HCT116 (cell line): ENCODE results near the gene ZSCAN5B. TPM values are rescaled to one million over a fixed set of nuclear protein-coding genes. Genes with fewer than 3 reads are reported as not detected.
"Not testable (repeated sequence)": the region's sequence is repeated elsewhere in the genome, so short reads cannot be mapped to it uniquely, and the experiment has no call there.

Experiments used
- ATAC-seq: fragments of 200-7000 bp; cut with Tn5 transposase; 2 replicates; pipeline ENCODE4 v1.9.1; 2020; ENCODE audit warnings: mild to moderate bottlenecking, moderate library complexity
- BruUV-seq: library from RNA; stranded (reverse); fragments of 400-500 nt; replicated peaks from 2 replicates; lab custom pipeline; 2021; lab: Mats Ljungman, UMichigan
- CTCF ChIA-PET: fragments of 300-600 bp; sonication (Branson Sonifier 250); formaldehyde crosslinking; loops from one replicate; lab custom pipeline; 2021; ENCODE audit warnings: antibody characterized with exemption; lab: Charles Lee
- POLR2A ChIA-PET: fragments of 300-600, 350-600 bp; sonication (Branson Sonifier 250); formaldehyde crosslinking; loops from one replicate; lab custom pipeline; 2021; ENCODE audit warnings: antibody characterized with exemption; lab: Charles Lee
- RAD21 ChIA-PET, 2 experiments: fragments of 300-600 bp; sonication (Branson Sonifier 250); formaldehyde crosslinking; loops; one replicate each; lab custom pipeline; 2023; ENCODE audit warnings: low total read pairs in 2 of 2; ENCODE audit not compliant: uncharacterized antibody in 2 of 2, unreplicated experiment in 2 of 2, low non-redundant PET in 1 of 2; lab: Charles Lee
- DNase-seq: peaks from one replicate; pipeline ENCODE4 v3.0.0-alpha.2; 2010; ENCODE audit warnings: low read depth, low spot score
- H2AFZ ChIP-seq: fragments of 200-600 bp; shearing (Covaris generic), sonication (generic); 2 replicates; pipeline ENCODE4 v1.6.1; 2017; ENCODE audit warnings: low read depth, mixed run types, mixed read lengths, antibody characterized with exemption, low read length; ENCODE audit not compliant: poor library complexity, severe bottlenecking
- H3K27ac ChIP-seq: 2 replicates; pipeline ENCODE4 v1.5.1; 2012; ENCODE audit warnings: low read depth, low read length
- H3K27me3 ChIP-seq: fragments of 200-600 bp; sonication (generic); 2 replicates; pipeline ENCODE4 v1.6.1; 2016; ENCODE audit warnings: mixed run types, low read length, mixed read lengths; ENCODE audit not compliant: insufficient read depth
- H3K36me3 ChIP-seq, 2 experiments: fragments of 200-500 bp in 1 of 2; fragments of 200-600 bp in 1 of 2; sonication (Bioruptor generic) in 1 of 2; sonication (generic) in 1 of 2; 2 replicates each; pipeline versions ENCODE4 v1.5.1 to v1.6.1; 2014 to 2016; ENCODE audit warnings: low read length in 2 of 2, inconsistent platforms in 1 of 2, mixed read lengths in 1 of 2, mixed run types in 1 of 2; ENCODE audit not compliant: insufficient read depth in 2 of 2, control insufficient read depth in 1 of 2
- H3K4me1 ChIP-seq, 2 experiments: fragments of 200-600 bp in 1 of 2; sonication (generic) in 1 of 2; 2 replicates each; pipeline versions ENCODE4 v1.5.1 to v1.6.1; 2012 to 2017; ENCODE audit warnings: low read length in 2 of 2, inconsistent platforms in 1 of 2, mild to moderate bottlenecking in 1 of 2, mixed read lengths in 1 of 2, mixed run types in 1 of 2, moderate library complexity in 1 of 2; ENCODE audit not compliant: insufficient read depth in 2 of 2, control insufficient read depth in 1 of 2
- H3K4me2 ChIP-seq: fragments of 200-600 bp; sonication (generic); 2 replicates; pipeline ENCODE4 v1.6.1; 2017; ENCODE audit warnings: mixed run types, low read length, mixed read lengths
- H3K4me3 ChIP-seq, 2 experiments: fragments of 200-600 bp in 1 of 2; sonication (generic) in 1 of 2; replicated peaks in 1 of 2; 2 replicates each; pipeline ENCODE4 v1.5.1; 2011 to 2016; ENCODE audit warnings: low read length in 2 of 2, control low read depth in 1 of 2, low read depth in 1 of 2, mild to moderate bottlenecking in 1 of 2, mixed read lengths in 1 of 2, mixed run types in 1 of 2
- H3K79me2 ChIP-seq: fragments of 200-600 bp; sonication (generic); 2 replicates; pipeline ENCODE4 v1.6.1; 2017; ENCODE audit warnings: mild to moderate bottlenecking, mixed run types, low read length, moderate library complexity, mixed read lengths; ENCODE audit not compliant: insufficient read depth
- H3K9ac ChIP-seq: fragments of 200-600 bp; sonication (generic); 2 replicates; pipeline ENCODE4 v1.6.1; 2016; ENCODE audit warnings: low read length, mixed read lengths
- H3K9me2 ChIP-seq: fragments of 200-600 bp; sonication (generic), shearing (Covaris generic); 2 replicates; pipeline ENCODE4 v1.6.1; 2017; ENCODE audit warnings: mixed run types, mild to moderate bottlenecking, moderate library complexity; ENCODE audit not compliant: insufficient read depth
- H3K9me3 ChIP-seq, 2 experiments: fragments of 200-500 bp in 1 of 2; fragments of 200-600 bp in 1 of 2; sonication (Bioruptor generic) in 1 of 2; sonication (generic) in 1 of 2; 2 replicates each; pipeline ENCODE4 v1.6.1; 2014 to 2017; ENCODE audit warnings: low read length in 2 of 2, mixed read lengths in 2 of 2, inconsistent platforms in 1 of 2, low read depth in 1 of 2, mild to moderate bottlenecking in 1 of 2, mixed run types in 1 of 2, moderate library complexity in 1 of 2; ENCODE audit not compliant: control insufficient read depth in 1 of 2, insufficient read depth in 1 of 2
- H4K20me1 ChIP-seq: fragments of 200-600 bp; sonication (generic), shearing (Covaris generic); 2 replicates; pipeline ENCODE4 v1.6.1; 2017; ENCODE audit warnings: mixed run types, mild to moderate bottlenecking, moderate library complexity; ENCODE audit not compliant: insufficient read depth
- CBX3 ChIP-seq: IDR thresholded peaks from 2 replicates; pipeline ENCODE4 v1.6.1; 2012; ENCODE audit warnings: low read depth
- CTCF ChIP-seq, 3 experiments: fragments of 200-600 bp in 1 of 3; sonication (generic) in 1 of 3; IDR thresholded peaks in 2 of 3; conservative IDR thresholded peaks in 1 of 3; 2 replicates each; pipeline ENCODE4 v1.5.1; 2012 to 2017; ENCODE audit warnings: low read depth in 2 of 3, low read length in 2 of 3, antibody characterized with exemption in 1 of 3, borderline replicate concordance in 1 of 3, control low read depth in 1 of 3, mild to moderate bottlenecking in 1 of 3, mixed read lengths in 1 of 3, mixed run types in 1 of 3, moderate library complexity in 1 of 3; ENCODE audit not compliant: insufficient read depth in 1 of 3
- EGR1 ChIP-seq: IDR thresholded peaks from 2 replicates; pipeline ENCODE4 v1.6.1; 2012; ENCODE audit warnings: low read depth
- EZH2 ChIP-seq: fragments of 200-600 bp; sonication (generic); IDR thresholded peaks from 2 replicates; pipeline ENCODE4 v1.6.1; 2017; ENCODE audit warnings: antibody characterized with exemption, mixed run types
- JUND ChIP-seq: IDR thresholded peaks from 2 replicates; pipeline ENCODE4 v1.6.1; 2012
- MAX ChIP-seq: IDR thresholded peaks from 2 replicates; pipeline ENCODE4 v1.6.1; 2012
- POLR2A ChIP-seq: IDR thresholded peaks from 2 replicates; pipeline ENCODE4 v1.7.0; 2011; ENCODE audit warnings: borderline replicate concordance; ENCODE audit not compliant: insufficient read depth, insufficient read length; ENCODE audit errors: extremely low read depth
- POLR2AphosphoS5 ChIP-seq: IDR thresholded peaks from 2 replicates; pipeline ENCODE4 v1.6.1; 2011; ENCODE audit warnings: mild to moderate bottlenecking, low read depth, low read length, moderate library complexity
- SIN3A ChIP-seq: IDR thresholded peaks from 2 replicates; pipeline ENCODE4 v1.6.1; 2012; ENCODE audit warnings: low read depth
- SP1 ChIP-seq: IDR thresholded peaks from 2 replicates; pipeline ENCODE4 v1.6.1; 2012; ENCODE audit warnings: low read depth
- SRF ChIP-seq: IDR thresholded peaks from 2 replicates; pipeline ENCODE4 v1.6.1; 2012; ENCODE audit warnings: low read depth
- YY1 ChIP-seq: IDR thresholded peaks from 2 replicates; pipeline ENCODE4 v1.6.1; 2011; ENCODE audit warnings: low read length, low read depth, moderate library complexity, mild to moderate bottlenecking; ENCODE audit not compliant: insufficient replicate concordance; ENCODE audit errors: extremely low read depth
- ZBTB33 ChIP-seq: IDR thresholded peaks from 2 replicates; pipeline ENCODE4 v1.6.1; 2011; ENCODE audit warnings: mild to moderate bottlenecking, low read length, moderate library complexity; ENCODE audit not compliant: insufficient replicate concordance; ENCODE audit errors: extremely low read depth
- ZFX ChIP-seq: fragments of 450-650 bp; IDR thresholded peaks from 2 replicates; pipeline ENCODE4 v1.6.1; 2017
- ZNF274 ChIP-seq: fragments of 200-500 bp; sonication (Bioruptor generic); IDR thresholded peaks from 2 replicates; pipeline ENCODE4 v1.6.1; 2014; ENCODE audit warnings: mild to moderate bottlenecking, low read depth, low read length, inconsistent platforms
- intact Hi-C: fragments of 100-400 bp; cut with micrococcal nuclease; formaldehyde crosslinking; loops from 2 replicates; pipeline ENCODE4 v1.10.0; 2022
- total RNA-seq: library from RNA; stranded (reverse); gene quantifications from one replicate; pipeline ENCODE4 v1.2.1, GENCODE V29; 2021; ENCODE audit not compliant: unreplicated experiment

ZSCAN5B gene
- total RNA-seq, 1 experiment from 2014 or later: not detected

DNA sequence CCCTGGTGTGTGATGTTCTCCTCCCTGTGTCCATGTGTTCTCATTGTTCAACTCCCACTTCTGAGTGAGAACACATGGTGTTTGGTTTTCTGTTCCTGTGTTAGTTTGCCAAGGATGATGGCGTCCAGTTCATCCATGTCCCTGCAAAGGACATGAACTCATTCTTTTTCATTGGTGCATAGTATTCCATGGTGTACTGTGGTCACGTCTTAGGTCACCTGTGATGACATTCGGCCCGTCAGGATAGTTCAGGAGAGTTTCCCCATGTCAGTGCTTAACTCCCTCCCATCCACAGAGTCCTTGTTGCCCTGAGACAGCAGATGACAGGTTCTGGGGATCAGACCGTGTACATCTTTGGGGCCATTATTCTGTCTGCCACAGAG, 47.9 kb downstream of the ZSCAN5B start:
- no peaks in the 10 kb centered on the region for H3K9me3 ChIP-seq
- no peaks in the 10 kb centered on the region for H3K27me3 ChIP-seq
- no peak overlapping the region for H2AFZ ChIP-seq
- intact Hi-C loops: no loop called here
- no peak for DNase-seq
- no peak overlapping the region for H3K9ac ChIP-seq
- H3K4me2 ChIP-seq: no peak overlapping the region
- 0 out of 4 replicates have a peak, but pooled peaks cover 0 to 2% of the 10 kb centered on the region in 2 experiments for H3K36me3 ChIP-seq
- H3K79me2 ChIP-seq: no peaks in the 10 kb centered on the region
- TF ChIP-seq EGR1 (no peak), ZBTB33 (no peak), POLR2A (no peak), ZFX (no peak), POLR2AphosphoS5 (no peak), SP1 (no peak), EZH2 (no peak), CBX3 (no peak), ZNF274 (no peak), SIN3A (no peak), MAX (no peak), YY1 (no peak), JUND (no peak), SRF (no peak), CTCF (IDR thresholded peaks at IDR 0.05 in 2 of 3, conservative IDR thresholded peaks at IDR 0.05 in 1 of 3; ENCODE audit: borderline replicate concordance in 1 of 3, insufficient read depth in 1 of 3, low read depth in 2 of 3, low read length in 2 of 3) (no peak)
- TF ChIP-seq, all 23 proteins: peak for 0
- no peaks in the 10 kb centered on the region for H4K20me1 ChIP-seq
- no TSS peak for BruUV-seq
- H3K4me3 ChIP-seq: no peak overlapping the region
- RAD21 ChIA-PET: no interaction called here
- no peaks in the 10 kb centered on the region for H3K4me1 ChIP-seq
- no peak overlapping the region for H3K27ac ChIP-seq
- no peak for ATAC-seq
- no peaks in the 10 kb centered on the region for H3K9me2 ChIP-seq
- CTCF ChIA-PET: no interaction called here
- POLR2A ChIA-PET: no interaction called here

DNA sequence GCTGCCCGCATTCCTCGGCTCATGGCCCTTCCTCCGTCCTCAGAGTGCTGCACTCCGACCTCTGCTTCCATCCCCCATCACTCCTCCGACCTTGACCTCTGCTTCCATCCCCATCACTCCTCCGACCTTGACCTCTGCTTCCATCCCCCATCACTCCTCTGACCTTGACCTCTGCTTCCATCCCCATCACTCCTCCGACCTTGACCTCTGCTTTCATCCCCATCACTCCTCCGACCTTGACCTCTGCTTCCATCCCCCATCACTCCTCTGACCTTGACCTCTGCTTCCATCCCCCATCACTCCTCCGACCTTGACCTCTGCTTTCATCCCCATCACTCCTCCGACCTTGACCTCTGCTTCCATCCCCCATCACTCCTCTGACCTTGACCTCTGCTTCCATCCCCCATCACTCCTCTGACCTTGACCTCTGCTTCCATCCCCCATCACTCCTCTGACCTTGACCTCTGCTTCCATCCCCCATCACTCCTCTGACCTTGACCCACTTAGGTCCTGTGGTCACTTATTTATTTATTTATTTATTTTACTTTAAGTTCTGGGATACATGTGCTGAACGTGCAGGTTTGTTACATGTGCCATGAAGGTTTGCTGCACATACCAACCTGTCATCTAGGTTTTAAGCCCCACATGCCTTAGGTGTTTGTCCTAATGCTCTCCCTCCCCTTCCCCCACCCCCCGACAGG, 48.5 kb downstream of the ZSCAN5B start:
- H3K27ac ChIP-seq, H3K9me3 ChIP-seq, H3K36me3 ChIP-seq, DNase-seq, BruUV-seq, CTCF ChIA-PET, H3K4me3 ChIP-seq, H3K4me2 ChIP-seq, H3K9ac ChIP-seq, H4K20me1 ChIP-seq, H3K27me3 ChIP-seq, POLR2A ChIA-PET, H3K4me1 ChIP-seq, RAD21 ChIA-PET, H3K9me2 ChIP-seq, H2AFZ ChIP-seq, ATAC-seq, H3K79me2 ChIP-seq, intact Hi-C loops: not testable (repeated sequence)
